H1 (cell line): Measurements from ENCODE around the gene LAP3. TPM values are rescaled to one million over a fixed set of nuclear protein-coding genes. Genes with fewer than 3 reads are reported as not detected.

ENCODE experiments used
- ATF2 ChIP-seq: IDR thresholded peaks from 2 replicates; pipeline ENCODE4 v1.6.1; 2012; ENCODE audit warnings: low read length, inconsistent platforms
- KDM5A ChIP-seq: fragments of 200-600 bp; IDR thresholded peaks from 2 replicates; pipeline ENCODE4 v1.7.1; 2012; ENCODE audit warnings: mild to moderate bottlenecking, low read length, inconsistent platforms, mixed read lengths
- polyA plus RNA-seq, 7 experiments: library from polyadenylated mRNA; depleted of rRNA in 3 of 7; stranded (reverse) in 5 of 7; unstranded in 2 of 7; fragments of >200 nt in 5 of 7; fragments of 200-250 nt in 2 of 7; gene quantifications; 1 replicate in 5 of 7; 2 replicates in 1 of 7; 4 replicates in 1 of 7; pipeline versions ENCODE4 v1.2.1 to v1.2.3, GENCODE V29; 2011 to 2013; ENCODE audit warnings: missing spikeins in 2 of 7, mixed read lengths in 2 of 7
- total RNA-seq: library from RNA; stranded (reverse); fragmentation: NEBNext Ultra II Directional; extraction: Animal tissue kit (Norgen Biotek cat#: 25700); gene quantifications from 2 replicates; pipeline ENCODE4 v1.2.1, GENCODE V29; 2021

The LAP3 gene
- total and polyA plus RNA-seq, 2 of the 8 experiments (the other 6 are each of a cell fraction or from before 2014, with no cell fraction given) = 28.3 to 50.9 TPM

- TF ChIP-seq ATF2 (no peak), KDM5A (no peak)
- TF ChIP-seq, all 59 proteins: peak for 0
These were observed 6.3 kb downstream of the LAP3 start (continued) for GRCh38 chr4:17583276-17583675.
